ENCODE data around the gene SULT1A2. TPM values are rescaled to one million over a fixed set of nuclear protein-coding genes. Genes with fewer than 3 reads are reported as not detected.
"Not testable (repeated sequence)": the region's sequence is repeated elsewhere in the genome, so short reads cannot be mapped to it uniquely, and the experiment has no call there.

Gene SULT1A2
- total and polyA plus RNA-seq, 2 of the 4 experiments (the other 2 are of a cell fraction) = 0.09 TPM; not detected in 1

- CTCF ChIA-PET = no interaction called here
These were observed 29.6 kb downstream of the SULT1A2 start for GRCh38 chr16:28567292-28567691.

GRCh38 chr16:28566233-28566925 lies 30.5 kb downstream of the SULT1A2 start:
- WGBS, 2 experiments (ENCODE audit: extremely low coverage in 2 of 2, insufficient read length in 1 of 2) = no CpG with 5 or more reads among the region's 4 CpGs

More at GRCh38 chr16:28567292-28567691, 29.6 kb downstream of the SULT1A2 start:
- Histone ChIP-seq H2BK5ac (ENCODE audit: low read depth, low read length, poor library complexity, severe bottlenecking) (no peak overlapping the region), H3K4ac (ENCODE audit: low read depth, low read length) (no peak overlapping the region), H2BK120ac (ENCODE audit: low read depth, low read length) (no peak overlapping the region), H2AK9ac (replicated peaks; ENCODE audit: low read depth, low read length, poor library complexity) (no peak overlapping the region), H4K20me1 (ENCODE audit: insufficient read depth, low read length) (no peaks in the 10 kb centered on the region), H3K18ac (ENCODE audit: low read depth, low read length) (no peak overlapping the region), H2BK15ac (ENCODE audit: low read depth, low read length) (no peak overlapping the region), H4K8ac (ENCODE audit: low read depth in 2 of 2, low read length in 2 of 2) (no peak overlapping the region), H3K14ac (replicated peaks; ENCODE audit: low read depth, low read length) (no peak overlapping the region), H3K27ac (ENCODE audit: insufficient read depth, low read length) (no peak overlapping the region), H3K23ac (ENCODE audit: low read depth, low read length) (no peak overlapping the region), H3K36me3 (ENCODE audit: control insufficient read depth, insufficient read depth, low read length) (peaks cover 3% of the 10 kb centered on the region; the same call in 1 of the 2 replicates), H3K4me3 (ENCODE audit: insufficient read depth, low read depth, low read length) (no peak overlapping the region), H2AFZ (replicated peaks; ENCODE audit: low read length, poor library complexity) (no peak overlapping the region), H3K9me3 (ENCODE audit: control insufficient read depth, insufficient read depth, low read length) (peaks cover 3% of the 10 kb centered on the region), H4K5ac (ENCODE audit: low read depth, low read length) (no peak overlapping the region), H4K91ac (ENCODE audit: insufficient read depth, low read depth, low read length) (no peak overlapping the region), H3K56ac (ENCODE audit: extremely low read depth, insufficient read depth, low read length) (no peak overlapping the region), H3K4me2 (ENCODE audit: low read depth, low read length) (no peak overlapping the region), H3K9me1 (ENCODE audit: insufficient read depth, low read length) (peaks cover 2% of the 10 kb centered on the region; the same call in 1 of the 2 replicates), H2BK20ac (ENCODE audit: low read depth, low read length) (no peak overlapping the region), H3K27me3 (ENCODE audit: control insufficient read depth, insufficient read depth, low read length) (no peaks in the 10 kb centered on the region), H2AK5ac (ENCODE audit: low read depth, low read length) (no peak overlapping the region), H3K9ac (ENCODE audit: low read depth, low read length) (no peak overlapping the region), H3K79me1 (ENCODE audit: low read depth in 1 of 2, low read length in 2 of 2) (peaks cover 15 to 26% of the 10 kb centered on the region in 2 experiments), H3K4me1 (ENCODE audit: control insufficient read depth, insufficient read depth, low read length) (no peaks in the 10 kb centered on the region)
- intact Hi-C loops (cut with micrococcal nuclease) (no loop called here), in situ Hi-C loops (cut with MboI; ENCODE audit: low sequenced_read_pairs) (no loop called here), dilution Hi-C loops (cut with HindIII; ENCODE audit: low sequenced_read_pairs, unreplicated experiment) (no loop called here)
- 67% methylated on average over 1 of the region's 2 CpGs; no CpG with 5 or more reads in 1 of the 2 experiments for WGBS, 2 experiments (ENCODE audit: extremely low coverage in 2 of 2, insufficient read length in 1 of 2)
- DNase-seq (no peak), ATAC-seq (ENCODE audit: low read depth) (no peak)
- no peak for TF ChIP-seq RFX5 (IDR thresholded peaks at IDR 0.05; ENCODE audit: low read depth, low read length)
- no peak for TF ChIP-seq CTCF (conservative IDR thresholded peaks at IDR 0.05; ENCODE audit: low read depth, low read length)
- TF ChIP-seq NFE2L2 (IDR thresholded peaks at IDR 0.05; ENCODE audit: low read depth, low read length) = no peak
- BruUV-seq (replicated peaks) = no TSS peak
- POLR2A ChIA-PET (ENCODE audit: unreplicated experiment) = no interaction called here

More at GRCh38 chr16:28566233-28566925, 30.5 kb downstream of the SULT1A2 start:
- H3K4ac ChIP-seq (ENCODE audit: low read depth, low read length); H2BK15ac ChIP-seq (ENCODE audit: low read depth, low read length); BruUV-seq (replicated peaks); H2AK9ac ChIP-seq (replicated peaks; ENCODE audit: low read depth, low read length, poor library complexity); CTCF ChIA-PET; H4K8ac ChIP-seq (ENCODE audit: low read depth in 2 of 2, low read length in 2 of 2); H4K91ac ChIP-seq (ENCODE audit: insufficient read depth, low read depth, low read length); H3K56ac ChIP-seq (ENCODE audit: extremely low read depth, insufficient read depth, low read length); H3K4me2 ChIP-seq (ENCODE audit: low read depth, low read length); in situ Hi-C loops (cut with MboI; ENCODE audit: low sequenced_read_pairs); H4K20me1 ChIP-seq (ENCODE audit: insufficient read depth, low read length); H3K4me3 ChIP-seq (ENCODE audit: insufficient read depth, low read depth, low read length); H3K9me1 ChIP-seq (ENCODE audit: insufficient read depth, low read length); H3K36me3 ChIP-seq (ENCODE audit: control insufficient read depth, insufficient read depth, low read length); H2BK120ac ChIP-seq (ENCODE audit: low read depth, low read length); H3K27ac ChIP-seq (ENCODE audit: insufficient read depth, low read length); H3K9ac ChIP-seq (ENCODE audit: low read depth, low read length); H3K9me3 ChIP-seq (ENCODE audit: control insufficient read depth, insufficient read depth, low read length); H2BK20ac ChIP-seq (ENCODE audit: low read depth, low read length); H3K23ac ChIP-seq (ENCODE audit: low read depth, low read length); H3K27me3 ChIP-seq (ENCODE audit: control insufficient read depth, insufficient read depth, low read length); H3K14ac ChIP-seq (replicated peaks; ENCODE audit: low read depth, low read length); ATAC-seq (ENCODE audit: low read depth); H2AFZ ChIP-seq (replicated peaks; ENCODE audit: low read length, poor library complexity); H3K4me1 ChIP-seq (ENCODE audit: control insufficient read depth, insufficient read depth, low read length); DNase-seq; dilution Hi-C loops (cut with HindIII; ENCODE audit: low sequenced_read_pairs, unreplicated experiment); H4K5ac ChIP-seq (ENCODE audit: low read depth, low read length); POLR2A ChIA-PET (ENCODE audit: unreplicated experiment); H2BK5ac ChIP-seq (ENCODE audit: low read depth, low read length, poor library complexity, severe bottlenecking); intact Hi-C loops (cut with micrococcal nuclease); H3K18ac ChIP-seq (ENCODE audit: low read depth, low read length); H2AK5ac ChIP-seq (ENCODE audit: low read depth, low read length): not testable (repeated sequence)
- peaks cover 14 to 35% of the 10 kb centered on the region in 2 experiments for H3K79me1 ChIP-seq (ENCODE audit: low read depth in 1 of 2, low read length in 2 of 2)

Measured in IMR-90 (cell line).